Measurements from ENCODE around the gene MIA2. TPM values are rescaled to one million over a fixed set of nuclear protein-coding genes. Genes with fewer than 3 reads are reported as not detected.
A peak's percentile ranks its signal among the peaks of the same experiment; 100 is the strongest.
"Not testable (repeated sequence)": the region's sequence is repeated elsewhere in the genome, so short reads cannot be mapped to it uniquely, and the experiment has no call there.

MIA2 gene
- total RNA-seq, 6 experiments from 2014 or later: 58.7 to 90.8 (median 73.6) TPM

DNA sequence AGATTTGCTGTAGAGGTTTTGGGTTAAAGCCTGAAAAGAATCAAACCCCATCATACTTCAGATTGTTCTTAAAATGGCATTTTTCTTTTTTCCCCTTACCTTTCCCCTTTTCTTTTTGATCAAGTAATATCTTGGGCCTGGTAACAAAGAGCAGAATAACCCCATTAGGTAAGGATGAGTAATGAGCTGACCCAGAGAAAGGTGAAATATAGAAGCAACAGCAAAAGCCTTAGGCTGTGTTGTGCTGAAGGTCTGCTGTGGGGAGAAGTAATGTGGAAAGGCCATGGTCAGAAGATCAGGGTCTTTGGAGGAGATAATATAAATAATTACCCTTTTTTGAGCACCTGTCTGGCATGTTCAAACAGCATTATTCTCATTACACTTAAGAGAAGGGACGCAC is 42.3 kb downstream of the MIA2 start:
- H3K36me3 ChIP-seq: peaks cover 0 to 22% (median 13%) of the 10 kb centered on the region in 4 donors
- ATAC-seq (peak; percentile 28 to 80 (median 34)), DNase-seq (no peak)
- H3K4me3 ChIP-seq: no peak overlapping the region
- H3K4me1 ChIP-seq: peaks cover 0 to 16% (median 8%) of the 10 kb centered on the region in 4 donors
- 91% methylated on average over 1 of the region's 1 CpG for WGBS (ENCODE audit: insufficient coverage, low coverage, low lambda C conversion rate, missing lambda C conversion rate)
- H3K27me3 ChIP-seq: no peaks in the 10 kb centered on the region
- TF ChIP-seq, protein P1, sequence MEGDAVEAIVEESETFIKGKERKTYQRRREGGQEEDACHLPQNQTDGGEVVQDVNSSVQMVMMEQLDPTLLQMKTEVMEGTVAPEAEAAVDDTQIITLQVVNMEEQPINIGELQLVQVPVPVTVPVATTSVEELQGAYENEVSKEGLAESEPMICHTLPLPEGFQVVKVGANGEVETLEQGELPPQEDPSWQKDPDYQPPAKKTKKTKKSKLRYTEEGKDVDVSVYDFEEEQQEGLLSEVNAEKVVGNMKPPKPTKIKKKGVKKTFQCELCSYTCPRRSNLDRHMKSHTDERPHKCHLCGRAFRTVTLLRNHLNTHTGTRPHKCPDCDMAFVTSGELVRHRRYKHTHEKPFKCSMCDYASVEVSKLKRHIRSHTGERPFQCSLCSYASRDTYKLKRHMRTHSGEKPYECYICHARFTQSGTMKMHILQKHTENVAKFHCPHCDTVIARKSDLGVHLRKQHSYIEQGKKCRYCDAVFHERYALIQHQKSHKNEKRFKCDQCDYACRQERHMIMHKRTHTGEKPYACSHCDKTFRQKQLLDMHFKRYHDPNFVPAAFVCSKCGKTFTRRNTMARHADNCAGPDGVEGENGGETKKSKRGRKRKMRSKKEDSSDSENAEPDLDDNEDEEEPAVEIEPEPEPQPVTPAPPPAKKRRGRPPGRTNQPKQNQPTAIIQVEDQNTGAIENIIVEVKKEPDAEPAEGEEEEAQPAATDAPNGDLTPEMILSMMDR (IDR thresholded peaks at IDR 0.05): no peak
- TF ChIP-seq POLR2A (IDR thresholded peaks at IDR 0.05): no peak
- peak overlapping the region in 2 of 3 donors; percentile 21 to 43 for H3K27ac ChIP-seq
- H3K9me3 ChIP-seq: no peaks in the 10 kb centered on the region
- intact Hi-C loops (cut with DNase I): loop anchor here in 1 of 2 donors (10.0 kb wide), 1 partner anchor 101 kb away; the partner anchor contains the start of genes PNN and TRAPPC6B

DNA sequence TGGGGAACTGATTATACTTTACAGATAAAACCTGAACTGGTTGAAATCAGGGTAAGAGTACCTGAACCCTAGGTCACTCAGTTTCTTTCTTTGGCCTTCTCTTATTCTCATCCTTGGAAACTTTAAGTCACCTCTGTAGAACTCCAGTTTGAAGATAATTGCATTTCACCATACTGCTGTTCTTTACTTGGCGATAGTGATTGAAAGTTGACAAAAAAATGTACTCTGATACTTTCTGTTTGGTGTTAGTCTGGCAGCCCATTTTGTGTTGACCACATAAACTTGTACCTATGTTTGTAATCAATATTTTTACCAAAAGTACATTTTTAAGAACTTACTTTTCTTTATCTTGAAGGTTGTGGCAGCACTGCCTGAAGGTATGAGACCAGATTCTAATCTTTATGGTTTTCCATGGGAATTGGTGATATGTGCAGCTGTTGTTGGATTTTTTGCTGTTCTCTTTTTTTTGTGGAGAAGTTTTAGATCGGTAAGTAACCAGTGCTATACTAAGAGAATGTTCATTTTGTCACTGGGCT is 42.9 kb downstream of the MIA2 start:
- 53% methylated on average over 2 of the region's 2 CpGs for WGBS (ENCODE audit: insufficient coverage, low coverage, low lambda C conversion rate, missing lambda C conversion rate)
- peaks cover 0 to 16% (median 8%) of the 10 kb centered on the region in 4 donors for H3K4me1 ChIP-seq
- H3K4me3 ChIP-seq: no peak overlapping the region
- H3K36me3 ChIP-seq: peaks cover 0 to 27% (median 17%) of the 10 kb centered on the region in 4 donors
- TF ChIP-seq, protein P1 (IDR thresholded peaks at IDR 0.05): no peak
- TF ChIP-seq POLR2A (IDR thresholded peaks at IDR 0.05): no peak
- DNase-seq (no peak), ATAC-seq (peak; percentile 55 to 73 (median 62))
- intact Hi-C loops (cut with DNase I): loop anchor here in 1 of 2 donors (10.0 kb wide), 1 partner anchor 102 kb away; the partner anchor contains the start of genes PNN and TRAPPC6B
- H3K9me3 ChIP-seq: no peaks in the 10 kb centered on the region
- peak overlapping the region in 2 of 3 donors; percentile 21 to 43 for H3K27ac ChIP-seq
- H3K27me3 ChIP-seq: no peaks in the 10 kb centered on the region

DNA sequence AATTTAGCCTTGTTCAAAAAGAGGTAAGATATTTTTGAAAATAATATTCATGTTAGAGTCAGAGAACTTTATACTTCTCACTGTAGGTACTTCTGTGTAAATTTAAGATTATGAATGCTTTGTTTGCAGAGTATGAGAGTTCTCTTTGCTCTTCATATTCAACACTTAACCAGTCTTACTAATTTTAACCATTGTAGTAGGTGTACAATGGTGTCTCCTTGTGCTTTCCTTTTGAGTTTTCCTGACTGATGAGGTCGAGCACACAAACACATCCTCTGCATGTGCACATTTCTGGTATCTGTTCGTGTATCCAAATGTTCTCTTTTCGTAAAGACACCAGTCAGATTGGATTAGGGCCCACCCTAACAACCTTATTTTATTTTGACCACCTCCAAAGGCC is 45.8 kb downstream of the MIA2 start:
- Histone ChIP-seq H3K4me3 (no peak overlapping the region), H3K27me3 (no peaks in the 10 kb centered on the region), H3K9me3 (no peaks in the 10 kb centered on the region), H3K27ac (no peak overlapping the region), H3K4me1 (peaks cover 0 to 16% (median 8%) of the 10 kb centered on the region in 4 donors), H3K36me3 (peaks cover 0 to 45% (median 21%) of the 10 kb centered on the region in 4 donors)
- no peak for TF ChIP-seq POLR2A (IDR thresholded peaks at IDR 0.05)
- TF ChIP-seq, protein P1 (IDR thresholded peaks at IDR 0.05): no peak
- DNase-seq (no peak), ATAC-seq (no peak)
- WGBS (ENCODE audit: insufficient coverage, low coverage, low lambda C conversion rate, missing lambda C conversion rate): 91% methylated on average over 3 of the region's 3 CpGs
- intact Hi-C loops (cut with DNase I): loop anchor here in 1 of 2 donors (10.0 kb wide), 1 partner anchor 105 kb away; the partner anchor contains the start of genes PNN and TRAPPC6B

DNA sequence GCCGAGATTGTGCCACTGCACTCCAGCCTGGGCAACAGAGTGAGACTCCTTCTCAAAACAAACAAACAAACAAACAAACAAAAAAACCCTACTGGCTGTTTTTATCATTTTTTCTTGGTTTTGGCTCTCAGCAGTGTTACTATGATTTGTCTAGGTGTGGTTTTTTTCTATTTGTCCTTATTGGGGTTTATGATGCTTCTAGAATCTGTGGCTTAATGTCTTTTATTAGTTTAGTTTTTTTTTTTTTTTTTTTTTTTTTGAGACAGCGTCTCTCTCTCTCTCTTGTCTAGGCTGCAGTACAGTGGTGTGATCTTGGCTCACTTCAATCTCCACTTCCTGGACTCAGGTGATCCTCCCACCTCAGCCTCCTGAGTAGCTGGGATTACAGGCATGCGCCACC is 47.0 kb downstream of the MIA2 start:
- H3K4me3 ChIP-seq; H3K9me3 ChIP-seq; ATAC-seq; H3K27me3 ChIP-seq; DNase-seq; intact Hi-C loops (cut with DNase I); H3K27ac ChIP-seq: not testable (repeated sequence)
- Histone ChIP-seq H3K36me3 (peaks cover 0 to 45% (median 21%) of the 10 kb centered on the region in 4 donors), H3K4me1 (peaks cover 0 to 12% (median 5%) of the 10 kb centered on the region in 4 donors)
- 95% methylated on average over 3 of the region's 3 CpGs for WGBS (ENCODE audit: insufficient coverage, low coverage, low lambda C conversion rate, missing lambda C conversion rate)

DNA sequence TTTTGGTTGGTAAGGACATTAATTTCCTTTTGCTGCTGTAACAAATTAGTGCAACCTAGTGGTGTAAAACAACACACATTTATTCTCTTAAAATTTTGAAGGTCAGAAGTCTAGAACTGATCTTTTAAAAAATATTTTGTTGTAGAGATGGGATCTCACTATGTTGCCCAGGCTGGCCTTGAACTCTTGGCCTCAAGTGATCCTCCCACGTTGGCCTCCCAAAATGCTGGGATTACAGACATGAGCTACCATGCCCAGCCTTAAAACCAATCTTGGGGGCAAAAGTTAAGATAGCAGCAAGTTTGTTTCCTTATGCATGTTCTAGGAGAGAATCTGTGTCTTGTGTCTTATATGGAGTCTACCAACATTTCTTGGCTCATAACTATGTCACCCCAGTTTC is 55.8 kb downstream of the MIA2 start:
- no peak overlapping the region for H3K27ac ChIP-seq
- H3K27me3 ChIP-seq: no peaks in the 10 kb centered on the region
- H3K4me3 ChIP-seq: no peak overlapping the region
- ATAC-seq (no peak), DNase-seq (no peak)
- no peaks in the 10 kb centered on the region for H3K9me3 ChIP-seq
- no peaks in the 10 kb centered on the region for H3K4me1 ChIP-seq
- H3K36me3 ChIP-seq: peaks cover 0 to 64% (median 32%) of the 10 kb centered on the region in 4 donors
- intact Hi-C loops (cut with DNase I): no loop called here
- TF ChIP-seq, protein P1 (IDR thresholded peaks at IDR 0.05): no peak
- no peak for TF ChIP-seq POLR2A (IDR thresholded peaks at IDR 0.05)
- WGBS (ENCODE audit: insufficient coverage, low coverage, low lambda C conversion rate, missing lambda C conversion rate): 63% methylated on average over 1 of the region's 1 CpG

All from right lobe of liver (tissue), 6 donors.